Kidney glomerular epithelial cell (primary cell): ENCODE data around the gene RRBP1.

ENCODE experiments used
- DNase-seq: peaks from one replicate; lab custom pipeline; 2025; lab: John Stamatoyannopoulos, UW

RRBP1 gene

DNA sequence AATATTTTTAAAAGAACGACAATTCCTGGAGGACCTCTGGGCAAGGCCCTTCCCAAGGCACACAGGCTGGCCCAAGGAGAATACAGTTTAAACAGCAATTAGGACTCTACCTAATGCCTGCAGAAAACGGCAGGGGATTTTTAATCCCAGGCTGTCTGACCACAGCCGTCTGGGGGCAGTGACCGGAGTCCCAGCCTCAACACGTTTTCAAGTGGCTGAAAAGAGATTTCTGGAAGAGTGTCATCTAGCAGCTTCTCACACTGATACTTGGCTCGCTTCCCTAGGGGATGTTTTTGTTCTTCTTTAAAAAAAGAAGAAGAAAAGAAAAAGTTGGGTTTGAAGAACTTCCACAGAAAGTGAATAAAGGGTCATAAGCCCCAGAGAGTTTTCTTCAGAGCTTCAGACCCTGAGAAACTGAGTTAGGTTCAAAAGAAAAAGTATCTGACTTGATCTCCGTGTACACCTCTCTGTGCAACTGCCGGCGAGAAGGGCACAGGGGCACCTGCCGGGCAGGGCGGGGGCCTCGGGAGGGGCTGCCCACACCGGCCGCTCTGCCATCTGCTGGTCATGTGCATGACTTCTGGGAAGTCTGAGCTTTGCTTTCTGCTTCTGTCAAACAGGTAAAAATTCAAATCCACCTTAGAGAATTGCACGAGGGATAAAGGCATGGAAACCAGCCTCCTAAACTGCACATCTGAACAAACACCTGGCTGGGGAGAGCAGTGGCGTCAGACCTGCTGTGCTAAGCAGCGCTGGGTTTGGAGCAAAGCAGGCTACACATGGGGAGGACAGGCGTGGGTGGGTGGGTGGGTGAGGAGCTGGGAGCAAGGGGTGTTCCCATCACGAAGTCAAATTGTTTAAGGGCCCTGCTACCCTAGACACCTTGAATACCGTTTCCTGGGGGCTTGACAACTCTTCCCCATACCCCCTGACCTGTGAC lies 33.0 kb downstream of the RRBP1 start:
- DNase-seq, result no peak

DNA sequence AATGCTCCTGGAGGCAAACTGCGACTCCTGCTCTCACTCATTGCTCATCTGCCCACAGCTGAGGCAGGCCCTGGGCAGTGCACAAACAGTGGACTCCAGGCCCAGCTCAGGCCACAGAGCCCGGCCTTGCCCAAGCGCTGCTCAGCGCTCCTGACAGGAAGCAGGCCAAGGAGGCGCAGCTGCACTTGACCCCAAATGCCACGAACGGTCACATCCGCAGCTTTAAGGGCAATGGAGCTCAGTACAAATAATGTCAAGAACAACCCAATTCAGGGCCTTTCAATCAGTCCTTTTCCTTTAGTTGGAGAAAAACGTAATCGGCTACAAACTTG lies 33.8 kb downstream of the RRBP1 start:
- no peak for DNase-seq

DNA sequence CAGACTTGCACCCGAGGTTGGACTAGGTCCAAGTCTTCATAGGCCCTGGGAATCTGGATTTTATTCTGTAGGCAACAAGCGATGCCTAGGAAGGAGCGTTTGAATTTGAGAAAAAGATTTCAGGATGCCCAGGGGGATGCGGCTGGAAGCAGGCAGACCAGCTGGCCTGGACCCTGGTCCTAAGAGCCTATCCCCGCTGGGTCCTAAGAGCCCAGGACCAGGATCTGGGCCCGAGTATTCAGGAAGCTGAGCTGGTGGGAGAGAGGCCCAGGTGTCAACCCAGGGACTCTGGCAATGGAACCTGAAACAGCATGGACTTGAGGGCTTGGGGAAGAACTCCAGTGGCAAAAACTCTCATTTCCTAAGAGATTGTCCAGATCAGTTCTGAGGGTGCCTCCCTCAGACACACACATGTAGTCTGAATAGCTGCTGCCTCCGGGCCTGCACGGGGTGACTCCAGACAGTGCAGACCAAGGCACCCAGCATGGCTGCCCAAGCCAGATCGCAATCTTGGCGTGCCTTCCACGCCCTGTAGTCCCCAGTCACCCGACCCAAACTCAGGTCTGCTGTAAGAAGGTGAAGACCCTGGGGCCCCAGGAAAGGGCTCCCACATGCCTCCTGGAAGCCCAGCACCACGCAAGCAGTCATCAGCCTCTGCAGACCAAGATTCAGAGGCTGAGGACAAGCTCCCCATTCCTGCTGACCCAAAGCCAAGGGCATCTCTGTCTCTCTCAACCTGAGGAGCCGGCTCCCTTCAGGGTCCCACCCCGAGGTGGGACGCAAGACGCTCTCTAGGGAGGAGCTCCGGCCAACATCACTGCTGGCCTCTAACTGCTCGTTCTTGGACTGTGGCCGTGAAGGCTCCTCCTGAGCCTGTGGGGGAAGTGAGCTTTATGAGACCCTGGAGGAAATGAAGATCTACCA lies 34.4 kb downstream of the RRBP1 start:
- DNase-seq, result no peak

DNA sequence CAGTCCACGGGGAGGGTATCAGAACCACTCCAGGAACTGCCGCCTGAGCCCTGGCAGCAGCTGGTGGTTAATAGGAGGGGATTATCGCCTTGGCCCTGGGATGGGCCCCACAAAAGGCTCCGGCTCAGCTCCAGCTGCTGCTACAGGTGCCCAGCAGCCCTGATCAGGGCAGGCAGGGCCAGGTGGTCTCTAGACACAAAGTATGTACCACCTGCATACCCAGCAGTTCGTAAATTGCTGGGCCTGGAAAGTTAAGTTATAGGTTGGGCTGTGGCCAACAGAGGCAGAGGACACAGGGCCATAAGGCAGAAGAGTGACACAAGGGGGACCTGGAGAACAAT lies 35.1 kb downstream of the RRBP1 start:
- no peak for DNase-seq

DNA sequence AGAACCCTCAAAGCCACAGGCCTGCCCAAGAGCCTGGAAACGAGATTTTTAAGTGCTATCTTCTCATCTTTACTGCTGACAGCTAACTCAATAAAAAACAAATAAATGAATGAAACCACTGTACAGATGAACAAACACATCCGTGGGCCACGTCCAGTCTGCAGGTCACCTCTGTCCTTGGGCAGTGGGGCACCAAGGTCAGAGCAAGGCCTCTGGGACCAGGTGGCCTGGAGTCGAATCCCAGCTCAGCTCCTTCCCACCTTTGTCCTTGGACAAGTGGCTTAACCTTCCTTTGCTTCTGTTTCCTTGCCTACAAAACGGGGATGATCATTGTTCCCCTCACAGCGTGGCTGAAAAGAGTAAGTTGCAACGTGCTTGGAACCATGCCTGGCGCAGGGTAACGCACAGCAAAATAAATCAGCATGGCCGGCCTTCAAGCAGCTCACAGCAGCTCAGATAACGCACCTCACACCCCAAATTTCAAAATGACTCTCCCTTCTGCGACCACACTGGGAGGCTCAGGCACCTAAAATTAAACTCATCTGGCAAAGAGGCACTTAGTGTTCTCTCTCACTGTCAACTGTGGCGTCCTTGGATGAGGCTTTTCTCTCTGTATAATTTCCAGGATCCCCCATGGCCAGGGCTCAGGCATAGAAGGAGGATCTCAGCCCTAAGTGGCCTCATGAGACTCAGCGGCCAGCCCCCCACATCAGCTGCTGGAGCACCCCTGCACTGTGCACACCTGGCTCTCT lies 35.7 kb downstream of the RRBP1 start:
- DNase-seq, result no peak

DNA sequence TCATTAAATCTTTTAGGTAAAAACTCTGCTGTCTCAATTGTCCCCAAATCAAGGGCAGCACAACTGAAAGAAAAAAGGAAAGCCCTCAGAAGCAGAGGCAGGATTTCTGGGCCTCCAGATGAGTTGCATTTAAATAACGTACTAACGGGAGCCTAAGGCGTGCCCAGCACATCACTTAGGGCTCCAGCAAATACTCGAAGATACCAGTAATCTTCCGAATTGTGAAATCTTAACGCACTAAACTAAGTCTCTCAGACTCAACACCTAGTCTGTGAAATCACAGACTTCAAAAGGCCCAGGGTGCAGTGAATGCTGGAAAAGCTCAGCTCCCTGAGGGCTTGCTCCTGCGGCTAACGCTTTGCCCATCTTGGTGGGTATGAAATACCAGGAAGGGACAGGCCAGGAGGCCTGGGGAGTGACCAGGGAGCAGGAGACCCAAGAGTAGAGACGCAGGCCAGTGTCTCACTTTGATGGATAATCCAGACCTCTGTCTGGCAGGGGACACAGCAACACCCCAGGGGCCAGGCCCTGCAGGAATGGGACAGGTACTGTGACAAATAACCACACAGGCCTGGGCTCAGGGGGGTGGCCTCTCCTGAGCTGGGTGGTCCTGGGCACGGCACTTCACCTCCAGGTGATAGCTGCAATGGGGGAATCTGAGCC lies 36.4 kb downstream of the RRBP1 start:
- no peak for DNase-seq

DNA sequence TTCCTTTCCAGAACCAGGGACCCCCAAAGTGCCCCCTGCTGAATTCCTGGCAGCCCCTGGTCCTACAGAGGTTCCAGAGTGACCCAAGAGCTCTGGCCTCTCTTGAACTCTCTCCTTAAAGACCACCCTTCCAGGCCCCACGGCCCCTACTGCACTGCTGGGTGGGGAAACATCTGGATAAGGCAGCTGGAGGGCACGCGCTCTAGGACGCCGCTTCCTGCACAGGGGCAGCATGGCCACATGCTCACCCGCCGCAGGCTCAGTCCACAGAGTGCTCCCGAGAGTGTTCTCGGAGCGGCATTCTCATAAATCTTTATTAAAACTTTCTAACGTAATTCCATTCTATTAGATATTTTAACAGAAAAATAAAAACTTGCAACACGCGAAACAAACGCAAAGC lies 37.0 kb downstream of the RRBP1 start:
- no peak for DNase-seq

DNA sequence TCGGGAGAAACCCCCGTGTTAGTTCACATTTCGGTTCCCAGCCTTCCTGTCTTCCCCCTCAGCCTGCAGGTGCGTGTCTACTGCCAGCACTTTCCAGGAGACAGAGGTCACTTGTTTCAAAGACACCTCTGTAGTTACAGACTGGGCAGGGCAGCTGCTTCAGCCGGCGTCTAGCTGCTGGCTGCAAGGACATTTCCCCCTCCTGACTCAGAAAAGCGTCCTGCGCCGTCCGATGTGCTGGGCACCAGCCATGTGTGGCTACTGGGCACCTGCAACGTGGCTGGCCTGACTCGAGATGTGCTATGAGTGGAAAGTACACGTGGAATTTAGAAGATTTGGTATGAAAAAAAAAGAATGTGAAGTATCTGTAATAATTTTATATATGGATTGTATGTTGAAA lies 37.6 kb downstream of the RRBP1 start:
- no peak for DNase-seq

DNA sequence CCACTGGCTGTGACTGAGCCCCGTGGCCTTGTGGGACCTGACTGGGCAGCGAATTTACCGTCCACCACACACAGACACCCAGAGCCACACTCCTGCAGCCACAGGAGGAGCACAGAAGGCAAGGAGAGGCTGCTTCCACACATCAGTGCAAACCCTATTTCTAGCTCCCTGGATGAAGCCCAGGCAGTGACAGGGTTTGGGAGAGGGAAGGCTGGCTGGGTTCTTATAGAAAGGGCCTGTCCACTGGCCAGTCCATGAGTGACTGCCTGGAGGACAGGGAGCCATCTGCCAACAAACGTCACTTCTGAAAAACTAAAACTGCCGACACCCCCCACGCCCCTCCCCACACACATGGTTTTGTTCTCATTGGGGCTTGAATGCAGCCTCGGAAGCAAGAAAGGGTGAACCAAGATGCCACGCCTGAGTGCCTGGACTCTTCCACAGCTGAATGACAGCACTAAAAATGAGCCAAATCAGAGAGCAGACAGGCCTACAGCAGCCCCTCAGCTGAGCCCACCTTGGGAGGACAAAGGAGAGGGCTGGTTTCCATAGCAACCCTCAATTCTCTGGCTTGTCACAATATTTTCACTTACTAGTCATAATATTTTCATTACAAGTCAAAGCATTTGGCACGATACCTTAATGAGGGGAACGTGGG lies 38.4 kb downstream of the RRBP1 start:
- DNase-seq, result peak; percentile 41

DNA sequence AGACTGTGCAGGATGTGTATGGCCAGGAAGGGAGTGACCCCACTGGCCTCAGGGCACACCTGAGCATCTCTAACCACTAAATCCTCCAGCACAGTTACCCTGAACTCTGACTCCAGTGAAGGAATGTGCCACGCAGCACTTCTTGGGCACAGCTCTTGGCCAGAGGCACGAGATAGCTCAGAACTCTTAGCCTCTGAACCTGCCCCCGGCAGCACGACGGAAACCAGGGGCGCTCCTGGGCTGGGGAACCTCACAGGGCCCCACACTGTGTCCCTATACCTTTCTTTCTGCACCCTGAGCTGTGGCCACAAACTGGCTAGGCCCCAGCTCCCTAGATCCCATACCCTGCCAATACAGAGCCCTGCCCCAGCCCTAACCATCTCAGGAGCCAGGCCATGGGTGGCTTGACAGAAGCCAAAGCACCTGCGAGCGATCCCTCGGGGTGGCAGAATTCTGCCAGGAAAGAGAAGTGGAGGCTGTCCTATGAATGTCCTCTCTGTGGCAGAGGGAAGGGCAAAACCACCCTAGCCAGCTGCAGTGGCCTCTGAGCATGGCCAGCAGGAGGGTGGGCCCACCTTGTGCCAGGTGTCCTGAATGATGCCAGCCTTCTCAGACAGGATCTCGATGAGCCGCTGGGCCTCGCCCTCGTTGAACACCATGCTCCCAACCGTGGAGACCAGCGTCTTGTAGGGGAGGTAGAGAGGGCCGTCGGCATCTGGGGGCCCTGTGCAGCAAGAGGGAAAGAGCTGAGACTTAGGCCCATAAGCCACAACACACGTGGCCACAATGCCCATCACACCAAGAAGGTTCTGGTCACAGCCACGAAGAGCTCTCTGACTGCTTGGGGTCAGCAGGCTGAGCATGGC lies 39.4 kb downstream of the RRBP1 start:
- DNase-seq, result no peak

DNA sequence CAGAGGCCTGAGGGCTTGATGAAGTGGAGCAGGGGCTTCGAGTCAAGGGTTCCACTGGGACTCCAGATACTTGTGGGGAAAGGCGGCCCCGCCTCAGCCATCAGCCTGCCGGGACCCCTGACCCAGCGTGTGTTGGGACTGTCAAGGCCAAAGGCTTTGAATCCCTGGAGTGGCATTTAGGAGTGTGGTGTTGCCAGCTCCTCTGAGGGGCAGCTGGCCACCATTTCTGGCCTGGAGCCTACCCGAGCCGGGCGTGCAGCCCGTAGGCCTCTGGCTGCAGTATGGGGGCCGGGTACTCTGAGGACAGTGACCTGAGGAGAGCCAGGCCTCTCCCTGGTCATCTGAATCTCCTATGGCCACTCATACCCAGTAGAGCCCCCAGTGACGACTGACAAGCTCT lies 40.0 kb downstream of the RRBP1 start:
- no peak for DNase-seq

DNA sequence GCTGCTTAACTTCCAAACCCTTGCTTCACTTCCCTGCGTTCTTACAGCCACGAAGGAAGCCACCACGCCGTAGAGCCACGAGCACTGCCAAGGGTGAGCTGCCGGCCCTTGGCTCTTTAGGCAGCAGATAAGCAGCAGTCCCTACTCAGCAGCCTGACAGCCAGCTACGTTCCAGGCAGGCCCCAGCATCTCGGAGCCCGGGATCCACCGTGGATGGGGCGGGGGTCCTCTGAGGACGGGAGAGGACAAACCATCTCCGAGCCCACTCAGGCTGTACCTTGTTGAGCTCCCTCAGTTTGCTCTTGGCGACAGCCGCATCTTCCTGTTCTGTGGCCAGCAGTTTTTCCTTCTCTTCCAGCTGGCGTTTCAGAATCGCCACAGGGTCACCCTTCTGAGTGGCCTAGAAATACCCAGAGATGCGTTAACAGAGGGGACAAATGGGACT lies 40.5 kb downstream of the RRBP1 start:
- DNase-seq, result no peak

DNA sequence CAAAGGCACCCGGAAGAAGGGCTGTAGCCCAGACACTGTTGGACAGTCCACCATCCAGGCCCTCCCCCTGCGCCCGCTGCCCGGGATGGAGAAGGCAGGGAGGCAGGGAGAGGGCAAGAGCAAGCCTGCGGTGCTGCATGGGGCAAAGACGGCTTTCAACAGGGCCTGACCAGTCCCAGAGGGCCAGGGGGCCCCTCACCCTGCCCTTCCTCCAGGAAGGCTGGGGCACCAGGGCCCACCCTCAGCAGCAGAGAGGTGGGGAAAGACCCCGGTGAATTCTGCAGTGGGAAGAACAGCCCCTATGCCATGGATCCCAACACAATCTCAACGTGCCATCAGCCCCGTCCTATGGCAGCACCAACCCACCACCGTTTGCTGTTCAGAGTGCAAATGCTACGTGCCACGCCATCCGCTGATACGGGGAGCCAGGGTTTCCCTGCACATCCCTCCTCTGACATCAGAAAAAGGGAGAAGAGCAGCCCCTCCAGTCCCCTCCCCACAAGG lies 41.1 kb downstream of the RRBP1 start:
- no peak for DNase-seq

DNA sequence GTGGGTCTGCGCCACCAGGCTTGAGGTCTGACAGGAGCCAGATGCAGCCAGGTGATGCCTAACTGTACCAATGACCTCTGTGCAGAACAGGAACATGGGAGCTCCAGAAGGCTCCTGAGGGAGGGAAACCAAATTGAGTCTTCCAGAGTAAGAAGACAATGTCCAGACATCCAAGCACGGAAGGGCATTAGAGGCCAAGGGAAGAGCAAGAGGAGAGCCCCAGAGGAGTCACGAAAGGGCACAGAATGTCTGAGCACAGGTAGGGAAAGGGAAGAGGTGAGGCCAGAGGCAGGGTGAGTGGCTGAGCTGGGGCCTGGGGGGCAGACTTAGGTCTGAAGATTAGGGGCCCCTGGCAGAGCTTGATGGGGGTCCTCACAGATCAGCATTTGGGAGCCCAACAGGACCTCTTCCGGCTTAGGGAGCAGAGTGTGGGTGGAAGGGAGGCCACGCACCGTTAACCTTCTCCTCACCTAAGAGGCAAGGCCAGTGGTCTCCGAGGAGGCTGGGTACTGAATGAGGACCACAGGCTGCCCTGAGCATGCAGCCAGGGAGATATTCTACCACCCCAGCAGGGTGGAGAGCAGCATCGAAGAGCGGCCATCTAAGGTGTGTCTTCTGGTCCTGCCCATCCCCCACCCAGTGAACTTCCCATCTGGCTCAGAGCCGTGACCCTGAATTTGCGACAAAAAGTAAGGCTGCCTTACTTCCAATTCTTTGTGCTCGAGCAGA lies 41.7 kb downstream of the RRBP1 start:
- no peak for DNase-seq

DNA sequence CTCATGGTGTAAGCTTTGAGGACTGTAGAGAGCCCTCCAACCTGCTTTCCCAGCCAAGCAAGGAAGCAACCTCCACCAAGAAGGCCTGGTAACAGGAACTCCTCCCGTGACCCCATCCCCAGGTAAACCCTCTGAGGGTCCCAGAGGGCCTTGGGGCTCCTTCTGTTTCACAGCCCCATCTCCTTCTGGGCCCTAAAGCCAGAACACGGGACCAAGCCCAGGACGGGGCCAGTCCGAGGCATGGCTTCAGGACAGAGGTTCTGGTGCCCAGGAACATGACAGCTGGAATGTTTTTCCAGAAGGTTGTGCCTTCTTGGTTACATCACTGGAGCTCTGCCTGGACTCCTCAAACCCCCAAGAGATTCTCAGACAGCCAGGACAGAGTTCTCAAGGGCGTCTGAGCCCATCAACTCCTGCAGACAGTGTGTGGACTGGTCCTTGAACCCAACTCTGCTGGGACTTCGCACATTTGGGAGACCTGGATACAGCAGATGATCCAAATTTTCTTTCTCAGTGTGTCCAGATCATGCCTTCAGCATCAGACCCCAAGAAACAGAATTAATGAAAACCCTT lies 43.1 kb downstream of the RRBP1 start:
- no peak for DNase-seq

DNA sequence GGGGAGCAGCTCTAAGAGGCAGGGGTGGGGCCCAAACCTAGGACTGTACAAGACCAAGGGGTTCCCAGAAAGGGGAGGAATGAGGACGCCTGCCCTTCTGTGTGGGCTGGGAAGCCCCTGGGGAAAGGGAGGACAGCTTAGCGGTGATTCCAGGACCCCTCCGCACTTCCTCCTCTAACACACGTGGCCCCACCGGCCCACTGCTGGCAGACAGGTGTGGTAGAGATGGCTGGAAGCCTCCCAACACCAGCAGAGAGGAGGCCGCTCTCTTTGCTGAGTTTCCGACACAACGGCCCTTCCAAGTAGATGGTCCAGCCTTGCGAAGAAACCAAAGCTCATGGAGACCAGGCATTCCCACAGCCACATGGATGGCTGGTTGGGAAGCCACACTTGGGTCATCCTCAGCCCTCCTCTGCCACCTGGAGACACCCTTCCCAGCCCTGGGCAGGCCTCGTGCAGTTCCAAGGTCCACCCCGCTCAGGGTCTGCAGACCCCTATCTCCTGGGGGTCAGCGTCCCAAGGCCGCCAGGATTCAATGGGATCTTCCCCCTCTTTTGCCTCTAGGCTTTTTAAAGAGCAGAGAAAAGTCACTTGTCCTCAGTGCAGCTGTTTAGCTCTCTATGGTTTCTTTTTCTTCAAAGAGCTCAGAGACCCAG lies 43.9 kb downstream of the RRBP1 start:
- DNase-seq, result no peak

DNA sequence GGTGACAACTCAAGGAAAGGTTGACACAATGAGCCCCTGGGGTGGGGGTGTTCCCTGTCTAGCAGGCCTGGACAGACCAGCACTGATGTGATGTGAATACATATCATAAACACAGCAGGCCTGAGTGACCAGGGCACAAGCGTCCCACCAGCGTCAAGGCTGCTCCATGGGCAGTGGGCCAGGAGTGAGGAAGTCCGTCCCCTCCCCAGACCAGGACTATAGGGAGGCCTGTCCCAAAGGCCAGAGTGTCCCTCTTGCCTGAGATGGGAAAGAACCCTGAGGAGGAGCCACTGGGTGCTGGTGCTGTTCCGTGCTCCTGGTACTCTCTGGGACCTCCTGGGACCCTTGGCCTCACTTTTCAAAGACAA lies 44.6 kb downstream of the RRBP1 start:
- DNase-seq, result no peak

DNA sequence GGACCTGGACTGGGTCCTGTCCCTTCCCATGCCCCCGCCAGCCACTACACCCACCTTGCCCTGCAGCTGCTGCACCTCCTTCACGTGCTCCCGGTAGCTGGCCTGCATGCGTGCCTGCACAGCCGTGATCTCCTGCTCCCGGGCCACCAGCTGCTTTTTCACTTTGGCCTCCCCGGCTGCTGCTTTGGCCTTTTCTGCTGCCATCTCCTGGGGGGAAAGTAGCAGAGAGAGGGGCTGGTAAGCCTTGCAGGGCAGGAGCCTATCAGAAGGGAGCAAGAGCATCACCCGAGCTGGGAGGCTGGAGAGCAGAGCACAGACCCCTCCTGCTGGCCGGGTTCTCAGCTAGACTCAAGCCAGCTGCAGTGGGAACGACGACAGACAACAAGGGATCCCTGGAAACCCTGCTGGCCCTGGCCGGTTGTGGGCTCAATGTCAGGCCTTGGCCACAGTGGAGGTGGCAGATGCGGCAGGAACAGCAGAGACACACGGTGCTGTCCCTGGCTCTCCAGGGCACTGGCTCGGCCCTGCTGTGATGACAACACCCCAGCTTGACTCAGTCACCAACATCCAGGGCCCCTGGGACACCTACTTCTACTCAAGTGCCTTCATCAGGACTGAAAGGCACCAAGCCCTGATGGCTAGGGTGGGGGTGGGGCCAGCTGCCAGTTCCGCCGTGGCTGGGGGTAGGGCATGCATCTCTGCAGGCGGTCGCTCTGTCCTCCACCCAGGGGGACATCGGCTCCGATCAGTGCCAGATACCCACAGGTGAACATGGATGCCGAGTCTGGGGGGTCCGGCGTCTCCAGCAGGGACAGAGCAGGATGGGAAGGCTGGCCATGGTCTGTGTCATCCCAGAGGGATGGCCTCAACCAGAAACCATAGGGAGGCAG lies 45.3 kb downstream of the RRBP1 start:
- no peak for DNase-seq
